ENCODE data around the gene COA6.
"Not testable (repeated sequence)": the region's sequence is repeated elsewhere in the genome, so short reads cannot be mapped to it uniquely, and the experiment has no call there.

Gene COA6

DNA sequence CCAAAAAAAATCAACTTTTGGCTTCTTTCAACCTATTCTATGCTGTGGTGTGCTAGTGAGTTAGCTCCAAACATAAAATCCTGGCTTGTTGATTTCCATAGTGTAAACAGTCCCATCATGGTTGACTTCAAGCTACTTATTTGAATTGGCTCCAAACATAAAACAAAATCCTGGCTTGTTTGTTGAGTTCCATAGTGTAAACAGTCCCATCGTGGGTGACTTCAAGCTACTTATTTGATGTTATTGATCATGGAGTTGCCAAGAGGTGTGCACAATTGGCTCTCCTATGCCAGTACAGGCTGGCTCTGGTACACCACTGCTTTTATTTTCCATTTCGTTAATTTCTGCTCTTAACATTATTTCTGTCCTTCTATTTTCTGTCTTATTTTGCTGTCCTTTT is 1.8 kb upstream of the COA6 start:
- DNase-seq, result no peak

DNA sequence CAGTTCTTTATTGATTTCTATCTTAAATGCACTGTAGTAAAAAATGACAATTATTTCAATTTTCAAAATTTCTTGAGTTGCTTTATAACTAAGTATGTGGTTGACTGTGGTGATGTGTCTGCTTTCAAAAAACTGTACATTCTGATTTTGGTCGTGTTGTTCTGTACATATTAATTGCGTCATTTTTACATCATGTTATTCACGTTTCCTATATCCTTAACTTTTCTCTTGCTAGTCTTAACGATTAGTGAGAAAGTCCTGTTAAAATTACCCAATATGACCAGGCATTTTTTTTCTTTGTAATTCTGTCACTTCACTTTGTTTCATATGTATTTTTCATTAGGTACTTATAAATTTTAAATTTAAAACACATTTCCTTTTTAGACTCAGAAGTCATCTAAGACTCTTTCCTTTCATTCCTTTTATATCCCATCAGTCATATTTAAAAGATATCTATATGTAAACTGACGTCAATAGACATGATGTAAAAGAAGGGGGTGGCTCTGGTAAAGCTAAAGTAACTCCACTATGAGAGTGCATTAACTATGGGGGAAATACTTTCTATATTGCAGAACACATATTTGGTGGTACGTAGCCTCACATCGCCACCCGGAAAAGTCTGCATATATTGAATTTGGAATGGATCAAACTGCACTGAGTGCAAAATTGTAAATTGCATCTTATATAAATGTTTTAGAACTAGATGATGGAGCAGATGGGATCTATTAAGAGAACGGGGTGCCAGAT is 1.1 kb upstream of the COA6 start:
- no peak for DNase-seq

DNA sequence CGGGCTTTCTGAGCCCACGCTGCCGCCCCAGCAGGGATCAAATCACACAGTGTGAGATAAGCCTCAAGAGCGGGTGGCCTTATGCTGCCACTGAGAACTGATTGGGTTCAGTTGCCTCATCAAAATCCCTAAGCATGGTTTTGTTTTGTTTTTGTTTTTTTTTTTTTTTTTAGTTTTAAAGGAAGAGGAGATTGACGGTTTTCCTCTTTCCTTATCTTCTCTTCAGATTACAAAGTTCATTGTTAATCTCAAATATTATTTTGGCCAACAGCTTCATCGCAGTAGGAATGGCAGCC is 651 bp downstream of the COA6 start:
- DNase-seq, result no peak

DNA sequence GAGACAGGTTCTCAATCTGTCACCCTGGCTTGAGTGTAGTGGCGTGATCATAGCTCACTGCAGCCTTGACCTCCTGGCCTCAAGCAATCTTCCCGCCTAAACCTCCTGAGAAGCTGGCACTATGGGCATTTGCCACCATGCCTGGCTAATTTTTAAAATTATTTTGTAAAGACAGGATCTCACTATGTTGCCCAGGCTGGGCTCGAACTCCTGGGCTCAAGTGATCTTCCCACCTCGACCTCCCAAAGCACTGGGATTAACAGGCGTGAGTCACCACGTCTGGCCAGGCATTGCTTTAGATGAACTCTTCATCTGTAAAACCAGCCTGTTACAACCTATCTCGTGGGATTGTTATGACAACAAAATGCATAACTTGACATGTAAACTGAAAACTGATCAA is 2.4 kb downstream of the COA6 start:
- no peak for DNase-seq

DNA sequence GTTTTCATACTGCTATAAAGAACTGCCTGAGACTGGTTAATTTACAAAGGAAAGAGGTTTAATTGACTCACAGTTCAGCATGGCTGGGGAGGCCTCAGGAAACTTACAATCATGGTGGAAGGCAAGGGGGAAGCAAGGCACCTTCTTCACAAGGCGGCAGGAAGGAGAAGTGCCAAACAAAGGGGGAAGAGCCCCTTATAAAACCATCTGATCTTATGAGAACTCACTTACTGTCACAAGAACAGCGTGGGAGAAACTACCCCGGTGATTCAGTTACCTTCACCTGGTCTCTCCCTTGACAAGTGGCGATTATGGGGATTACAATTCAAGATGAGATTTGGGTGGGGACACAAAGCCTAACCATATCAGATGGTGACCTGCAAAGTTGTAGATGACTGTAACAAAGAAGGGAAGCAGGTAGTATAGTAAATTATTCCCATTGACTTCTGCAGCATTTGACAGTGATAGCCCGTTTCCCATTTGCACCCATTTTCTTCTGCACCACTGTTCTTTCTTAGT is 6.4 kb downstream of the COA6 start:
- not testable (repeated sequence) for DNase-seq

DNA sequence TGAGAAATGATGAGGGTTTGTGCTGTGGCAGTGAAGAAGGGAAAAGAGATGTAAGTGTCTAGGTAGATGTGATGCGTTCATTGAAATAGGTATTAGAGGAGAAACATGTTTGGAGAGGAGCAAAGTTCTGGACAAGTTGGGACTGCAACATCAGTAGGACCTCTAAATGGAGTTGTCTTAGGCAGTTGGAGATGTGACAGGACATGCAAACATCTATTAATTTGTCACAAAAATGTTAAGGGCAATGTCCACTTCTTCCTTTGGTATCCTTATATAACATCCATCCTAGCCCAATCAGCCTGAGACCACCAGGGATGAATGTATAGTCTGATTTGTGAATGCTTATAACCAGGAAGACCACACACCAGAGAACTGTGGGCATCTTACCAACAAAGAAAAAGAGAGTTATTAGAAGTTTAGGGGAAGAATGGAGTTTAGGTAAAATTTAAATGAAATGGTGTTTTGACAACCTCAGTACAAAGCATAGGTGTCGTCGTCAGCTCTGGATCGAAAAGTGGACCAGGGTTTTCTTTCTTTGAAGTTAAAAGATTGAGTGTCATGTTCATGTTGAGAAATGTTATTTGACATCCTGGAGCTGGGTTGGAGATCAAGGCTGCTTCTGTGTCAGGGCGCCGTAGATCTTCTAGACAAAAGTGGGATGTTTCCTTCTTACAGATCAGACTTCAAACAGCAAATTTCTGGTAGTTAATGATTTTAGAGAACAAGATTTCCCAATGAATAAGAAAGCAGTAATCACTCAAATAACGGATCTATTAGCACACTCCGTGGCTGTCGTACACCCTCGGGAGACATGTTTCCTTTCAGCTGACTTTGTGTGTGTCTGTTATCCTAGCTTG is 8.7 kb downstream of the COA6 start:
- no peak for DNase-seq

DNA sequence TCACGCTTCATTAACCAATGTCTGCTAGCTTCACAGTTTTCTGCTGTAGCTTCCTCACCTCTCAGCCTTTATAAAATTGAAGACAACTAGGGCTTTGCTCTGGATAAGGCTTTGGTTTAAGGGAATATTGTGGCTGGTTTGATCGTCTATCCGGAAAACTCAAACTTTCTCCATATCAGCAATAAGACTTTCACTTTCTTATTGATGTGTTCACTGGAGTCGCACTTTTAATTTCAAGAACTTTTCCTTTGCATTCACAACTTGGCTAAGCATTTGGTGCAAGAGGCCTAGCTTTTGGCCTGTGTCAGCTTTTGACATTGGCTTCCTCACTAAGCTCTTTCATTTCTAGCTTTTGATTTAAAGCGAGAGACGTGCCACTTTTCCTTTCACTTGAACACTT is 12.9 kb downstream of the COA6 start:
- DNase-seq, result no peak

DNA sequence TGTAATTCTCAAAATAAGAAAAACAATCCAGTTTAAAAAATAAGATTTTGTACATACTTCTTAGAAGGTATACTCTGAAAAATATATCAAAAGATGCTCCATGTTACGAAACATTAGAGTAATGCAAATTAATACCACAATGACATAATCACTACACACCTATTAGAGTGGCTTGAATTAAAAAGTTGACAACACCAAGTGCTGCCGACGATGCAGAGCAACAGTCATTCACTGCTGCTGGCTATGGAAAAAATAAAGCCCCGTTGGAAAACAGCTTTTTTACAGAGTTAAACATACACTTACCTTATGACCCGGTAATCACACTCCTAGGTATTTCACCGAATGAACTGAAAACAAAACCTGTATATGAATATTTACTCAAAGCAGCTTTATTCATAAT is 14.8 kb downstream of the COA6 start:
- no peak for DNase-seq

DNA sequence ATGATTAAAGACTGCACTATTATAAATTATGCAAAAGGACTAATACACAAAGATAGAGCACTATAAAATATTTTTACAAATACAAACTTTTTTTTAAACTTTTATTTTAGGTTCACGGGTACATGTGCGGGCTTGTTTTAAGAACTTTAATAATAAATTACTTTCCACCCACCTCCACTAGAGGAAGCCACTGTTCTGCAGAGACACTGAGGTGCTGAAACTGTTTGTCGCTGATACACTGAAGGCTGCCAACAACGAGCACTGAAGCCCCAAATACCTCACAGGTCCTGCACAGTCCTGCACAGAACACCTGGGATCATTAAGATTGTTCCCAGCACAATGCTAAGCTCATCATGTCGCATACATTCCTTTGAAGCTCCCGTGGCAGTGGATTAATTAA is 19.9 kb downstream of the COA6 start:
- no peak for DNase-seq

DNA sequence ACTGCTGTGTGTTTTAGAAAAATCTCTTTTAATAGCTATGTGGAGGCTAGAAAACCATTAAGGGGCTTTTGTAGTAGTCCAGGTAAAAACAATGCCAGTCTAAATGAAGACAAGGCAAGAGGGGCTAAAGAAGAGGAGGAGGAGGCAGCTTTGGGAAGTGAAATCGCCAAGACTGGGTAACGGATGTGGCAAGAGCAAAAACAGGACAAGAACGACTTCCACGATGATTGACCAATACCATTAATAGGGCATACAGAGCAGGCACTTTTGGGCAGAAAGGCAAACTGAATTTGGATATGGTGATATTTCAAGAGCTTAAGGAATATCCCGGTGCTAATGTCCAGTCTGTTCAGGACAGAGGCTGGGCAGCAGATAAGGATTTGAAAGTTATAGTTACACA is 22.0 kb downstream of the COA6 start:
- no peak for DNase-seq

DNA sequence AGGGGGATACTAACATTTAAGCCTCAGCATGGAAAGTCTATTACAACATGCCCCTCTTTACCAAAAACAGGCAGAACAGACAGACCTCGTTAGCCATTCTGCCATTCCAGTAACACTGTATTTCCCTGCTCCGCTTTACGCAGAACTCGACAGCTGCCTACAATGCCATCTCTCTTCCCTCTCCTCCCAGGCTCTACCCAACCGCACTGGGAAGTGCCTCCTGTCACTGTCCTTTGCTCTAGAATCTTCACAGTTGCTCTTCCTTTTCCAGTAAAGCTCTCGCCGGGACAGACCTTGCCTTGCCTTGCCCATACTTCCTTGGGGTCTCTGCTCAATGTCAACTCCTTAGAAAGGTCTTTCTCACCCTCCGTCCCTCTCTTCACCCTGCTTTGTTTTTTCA is 22.8 kb downstream of the COA6 start:
- no peak for DNase-seq

DNA sequence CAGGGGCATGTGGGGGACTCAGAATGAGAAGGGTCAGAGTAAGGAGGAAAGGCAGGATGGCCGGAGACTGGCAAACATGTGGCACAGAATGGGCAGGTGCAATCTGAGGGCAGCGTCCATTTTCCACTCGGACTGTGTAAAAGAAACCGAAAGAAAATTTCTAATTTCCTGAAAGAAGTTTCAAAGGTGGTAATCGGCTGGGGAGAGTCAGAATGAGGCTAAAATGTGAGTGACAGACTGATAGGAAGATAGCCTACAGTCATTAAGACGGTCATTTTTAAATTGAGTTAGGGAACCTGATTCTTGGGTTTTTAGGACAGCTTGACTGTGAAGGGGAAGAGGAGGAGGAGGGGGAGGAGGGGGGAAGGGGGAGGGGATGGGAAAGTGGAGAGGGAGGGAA is 23.6 kb downstream of the COA6 start:
- no peak for DNase-seq

DNA sequence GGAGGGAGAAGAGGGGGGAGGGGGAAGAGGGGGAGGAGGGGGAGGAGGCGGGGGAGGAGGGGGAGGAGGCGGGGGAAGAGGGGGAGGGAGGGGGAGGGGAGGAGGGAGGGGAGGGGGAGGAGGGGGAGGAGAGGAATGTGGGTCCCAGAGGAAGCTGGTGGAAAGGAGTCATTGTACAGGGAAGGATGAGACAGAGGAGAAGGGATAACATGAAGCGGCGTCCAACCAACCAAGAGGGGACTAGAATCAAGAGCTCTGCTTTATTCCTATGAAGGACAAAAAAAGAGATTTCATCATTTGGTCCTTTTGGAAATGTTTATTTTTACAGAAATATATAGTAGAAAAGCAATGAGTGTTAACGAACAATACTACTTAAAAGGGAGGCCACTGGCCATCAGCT is 24.5 kb downstream of the COA6 start:
- no peak for DNase-seq

DNA sequence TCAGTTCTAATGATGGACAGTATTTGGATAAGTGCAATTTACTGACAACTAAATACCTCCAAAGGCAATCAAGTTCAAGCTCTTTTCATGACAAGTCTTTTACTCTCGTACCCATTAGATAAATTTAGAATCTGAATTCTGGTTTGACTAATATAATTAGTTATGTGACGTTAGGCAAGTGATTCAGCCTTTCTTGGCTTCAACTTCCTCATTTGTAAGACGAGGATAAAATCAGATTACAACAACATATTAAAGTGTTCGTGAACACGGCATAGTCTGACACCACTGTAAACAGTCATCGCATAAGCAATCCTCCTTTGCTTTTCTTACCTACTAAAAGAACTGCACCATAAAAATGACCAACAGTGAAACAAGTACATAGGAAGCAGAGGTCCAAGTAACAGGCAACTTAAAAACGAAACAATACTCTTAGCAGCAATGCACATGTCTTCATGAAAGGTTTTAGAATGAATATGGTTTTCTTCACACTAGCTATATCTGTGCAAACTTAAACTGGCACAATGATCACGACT is 25.7 kb downstream of the COA6 start:
- DNase-seq, result no peak

DNA sequence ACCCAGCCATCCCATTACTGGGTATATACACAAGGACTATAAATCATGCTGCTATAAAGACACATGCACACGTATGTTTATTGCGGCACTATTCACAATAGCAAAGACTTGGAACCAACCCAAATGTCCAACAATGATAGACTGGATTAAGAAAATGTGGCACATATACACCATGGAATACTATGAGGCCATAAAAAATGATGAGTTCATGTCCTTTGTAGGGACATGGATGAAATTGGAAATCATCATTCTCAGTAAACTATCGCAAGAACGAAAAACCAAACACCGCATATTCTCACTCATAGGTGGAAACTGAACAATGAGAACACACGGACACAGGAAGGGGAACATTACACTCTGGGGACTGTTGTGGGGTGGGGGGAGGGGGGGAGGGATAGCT is 26.3 kb downstream of the COA6 start:
- DNase-seq, result not testable (repeated sequence)

DNA sequence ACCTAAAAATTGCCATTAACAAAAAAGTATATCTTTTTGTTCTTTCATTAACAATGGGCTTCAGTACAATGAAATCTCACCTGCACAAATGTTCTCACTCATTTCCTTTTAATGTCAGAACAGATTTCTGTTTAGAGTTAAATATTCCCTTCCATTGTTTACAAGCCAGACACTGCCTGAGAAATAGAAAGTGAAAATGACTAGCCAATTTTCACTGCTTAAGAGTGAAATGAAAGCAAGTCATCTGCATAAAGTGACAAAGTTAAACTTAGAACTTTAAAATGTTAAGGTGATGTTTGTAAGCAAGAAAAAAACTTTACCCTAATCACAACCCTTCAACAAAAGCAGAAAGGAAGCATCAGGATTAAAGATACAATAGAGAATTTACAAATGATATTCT is 27.5 kb downstream of the COA6 start:
- DNase-seq, result no peak

DNA sequence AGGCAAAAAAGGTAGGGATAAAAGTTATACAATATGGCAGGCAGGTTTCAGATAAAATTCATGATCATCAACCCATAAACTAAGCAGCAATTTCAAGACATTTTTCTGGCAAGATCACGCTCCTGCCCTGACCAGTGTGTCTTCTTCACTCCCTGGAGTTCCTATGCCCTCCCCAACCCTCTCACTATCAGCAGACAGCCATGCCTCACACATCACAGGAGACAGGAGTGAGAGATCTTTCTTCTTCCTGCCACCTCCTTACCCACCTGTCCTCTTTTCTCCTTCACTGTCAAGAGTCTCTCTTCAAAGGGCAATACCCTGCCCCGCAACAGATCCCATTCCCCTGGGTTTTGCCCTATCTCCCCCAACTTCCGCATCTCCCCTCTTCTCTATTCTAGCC is 28.4 kb downstream of the COA6 start:
- no peak for DNase-seq

DNA sequence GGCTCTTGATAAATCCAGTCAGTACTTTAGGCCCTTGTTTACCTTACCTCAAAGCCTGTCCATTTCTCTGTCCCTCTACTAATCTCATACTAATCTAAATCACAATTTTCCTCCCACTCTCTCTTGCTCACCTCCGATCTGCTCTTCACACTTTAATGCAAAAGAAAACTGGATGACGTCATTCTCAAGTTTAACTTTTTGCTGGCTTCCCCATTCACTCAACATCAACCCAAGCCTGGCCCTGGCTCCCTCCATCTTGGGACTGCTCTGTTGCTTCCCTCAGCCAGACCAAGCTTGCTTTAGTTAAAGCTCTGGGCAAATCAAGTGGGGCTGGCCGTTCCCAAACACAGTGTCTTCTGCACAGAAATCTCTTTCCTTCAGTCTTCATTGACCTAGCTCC is 29.7 kb downstream of the COA6 start:
- no peak for DNase-seq

DNA sequence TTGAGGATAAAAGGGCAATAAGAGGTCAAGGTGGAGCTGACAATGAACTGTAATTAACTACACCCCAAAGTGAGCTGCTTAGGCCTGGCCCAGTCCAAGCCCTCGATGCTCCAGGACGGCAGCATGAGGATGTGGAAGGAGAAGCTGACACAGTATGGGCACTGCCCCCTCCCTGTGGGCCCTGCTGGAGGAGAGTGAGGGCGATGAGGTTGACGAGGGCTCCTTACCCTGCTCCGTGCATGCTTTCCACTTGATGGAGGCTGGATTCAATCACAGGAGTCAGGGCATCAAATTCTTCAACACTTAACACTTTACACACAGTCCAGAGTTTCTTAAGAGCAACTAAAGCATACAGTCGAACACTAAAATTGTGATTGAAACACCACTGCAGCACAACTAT is 32.4 kb downstream of the COA6 start:
- no peak for DNase-seq

DNA sequence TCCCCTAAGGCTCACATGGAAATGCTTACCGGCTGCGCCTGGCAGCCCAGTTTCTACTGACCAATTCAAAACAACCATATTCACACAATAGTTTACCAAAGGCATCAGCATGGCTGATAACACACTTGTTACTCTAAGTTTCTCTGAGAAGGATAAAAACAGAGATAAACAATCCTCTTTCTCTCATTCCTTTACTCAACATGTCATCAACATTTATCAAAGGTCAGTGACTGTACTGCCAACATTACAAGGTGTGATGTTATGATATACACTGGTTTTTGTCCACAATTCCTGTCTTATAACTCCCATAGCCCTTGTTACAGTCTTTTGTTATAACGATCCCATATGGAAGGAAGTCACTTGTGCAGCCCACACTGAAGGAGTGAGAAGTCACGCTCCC is 33.6 kb downstream of the COA6 start:
- no peak for DNase-seq

DNA sequence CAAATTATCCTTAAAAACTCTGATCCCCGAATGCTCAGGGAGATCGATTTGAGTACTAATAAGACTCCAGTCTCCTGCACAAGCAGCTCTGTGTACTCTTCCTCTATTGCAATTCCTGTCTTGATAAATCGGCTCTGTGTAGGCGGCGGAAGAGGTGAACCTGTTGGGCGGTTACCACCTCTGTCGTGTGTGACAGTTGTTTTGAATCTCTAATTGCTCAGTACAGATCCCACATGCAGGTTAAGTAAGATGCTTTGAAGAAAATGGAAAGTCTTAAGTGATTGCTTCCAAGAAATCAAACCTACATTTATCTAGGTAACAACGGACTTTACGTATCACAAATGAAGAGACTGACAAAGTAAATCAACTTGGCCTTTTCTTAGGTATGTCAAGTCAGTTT is 35.5 kb downstream of the COA6 start:
- DNase-seq, result no peak

DNA sequence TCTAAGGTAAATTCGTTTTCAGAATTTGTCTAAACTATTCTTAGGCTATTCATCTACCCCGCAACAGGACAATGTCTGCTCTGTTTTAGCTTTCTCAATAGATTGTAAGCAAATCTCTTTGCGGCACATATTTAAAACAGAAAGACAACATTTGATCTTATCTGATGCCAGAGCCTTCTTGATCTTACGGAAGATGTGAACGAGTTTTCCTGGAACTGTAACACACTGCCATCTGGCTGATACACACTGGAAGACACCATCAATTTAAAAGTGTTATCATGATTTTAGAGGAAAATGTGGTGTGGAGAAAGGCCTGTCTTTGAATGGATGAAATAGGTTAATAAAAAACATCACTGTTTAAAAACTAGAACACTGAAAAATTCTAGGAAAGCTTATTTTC is 36.1 kb downstream of the COA6 start:
- DNase-seq, result no peak

DNA sequence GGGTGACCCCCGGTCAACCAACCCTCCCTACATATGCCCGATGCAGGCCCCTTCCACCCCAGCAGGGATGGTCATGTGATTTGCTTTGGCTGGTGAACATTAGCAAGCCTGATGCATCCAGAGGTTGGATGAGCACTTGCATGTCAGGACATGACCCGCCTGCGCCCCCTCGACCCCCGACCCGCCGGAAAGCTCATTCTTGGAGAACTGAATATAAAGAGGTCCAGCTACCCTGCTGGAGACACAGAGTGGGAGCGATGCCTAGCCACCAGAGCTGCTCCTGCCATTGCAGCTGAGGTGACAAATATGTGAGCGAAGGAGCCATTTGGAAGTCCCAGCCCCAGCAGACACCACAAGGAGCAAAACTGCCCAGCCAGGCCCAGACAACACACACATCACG is 39.6 kb downstream of the COA6 start:
- no peak for DNase-seq

DNA sequence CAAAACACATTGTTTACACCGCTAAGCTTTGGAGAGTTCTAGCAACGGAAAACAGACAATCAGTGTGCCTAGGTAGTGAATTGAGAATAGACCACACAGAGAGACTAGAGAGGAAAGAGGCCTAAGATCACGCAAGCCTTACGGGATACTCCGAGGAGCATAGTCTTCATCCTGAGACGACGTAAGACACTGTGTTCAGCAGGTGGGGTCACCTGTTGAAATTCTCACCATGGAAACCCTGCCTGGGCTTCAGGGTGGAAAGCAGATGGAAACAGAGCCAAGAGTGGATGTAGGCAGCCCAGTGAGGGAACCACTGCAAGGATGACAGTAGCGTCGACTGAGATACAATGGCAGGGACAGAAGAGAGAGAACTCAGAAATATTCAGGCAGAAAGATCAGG is 40.2 kb downstream of the COA6 start:
- no peak for DNase-seq

Data from GDM1 (cell line).